Measurements from ENCODE around the gene USP13.
A peak's percentile ranks its signal among the peaks of the same experiment; 100 is the strongest.

The USP13 gene

DNA sequence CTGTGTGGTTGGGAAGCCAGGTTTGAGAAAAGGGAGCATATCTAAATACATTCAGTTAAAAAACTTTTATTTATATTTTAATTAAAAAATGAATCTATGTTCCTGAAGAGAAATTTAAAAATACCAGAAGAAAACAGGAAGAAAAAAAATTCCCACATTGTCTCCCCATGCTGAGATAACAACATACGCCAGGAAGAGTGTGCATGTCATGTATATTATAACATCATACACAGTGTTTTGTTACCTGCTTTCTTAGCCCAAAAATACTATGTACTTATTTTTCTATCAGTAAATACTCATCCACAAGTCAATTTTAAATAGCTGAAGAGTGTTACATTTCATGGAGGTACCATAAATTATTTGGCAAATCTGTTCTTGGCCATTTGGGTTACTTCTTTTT lies 18.5 kb downstream of the USP13 start:
- Histone ChIP-seq H3K36me3 (ENCODE audit: control insufficient read depth in 1 of 2, insufficient read depth in 2 of 2, low read depth in 1 of 2, low read length in 2 of 2) (no peaks in the 10 kb centered on the region), H3K14ac (ENCODE audit: low read length in 2 of 2) (no peak overlapping the region), H3K4me3 (ENCODE audit: insufficient read depth in 1 of 2, low read depth in 1 of 2, low read length in 2 of 2) (no peak overlapping the region), H2BK120ac (ENCODE audit: low read depth, low read length) (no peak overlapping the region), H2AK5ac (ENCODE audit: low read length, severe bottlenecking) (no peak overlapping the region), H3K27me3 (ENCODE audit: control insufficient read depth in 1 of 2, insufficient read depth in 1 of 2, low read length in 2 of 2) (no peaks in the 10 kb centered on the region), H2AFZ (ENCODE audit: low read depth, low read length) (no peak overlapping the region), H3K18ac (ENCODE audit: low read depth in 1 of 2, low read length in 2 of 2) (no peak overlapping the region), H3K23ac (ENCODE audit: low read length in 2 of 2) (no peak overlapping the region), H3K79me1 (replicated peaks; ENCODE audit: low read length, poor library complexity, severe bottlenecking) (peaks cover 7% of the 10 kb centered on the region), H2BK12ac (ENCODE audit: low read length in 2 of 2) (no peak overlapping the region), H4K91ac (ENCODE audit: low read length) (no peak overlapping the region), H2BK5ac (ENCODE audit: low read depth, low read length, poor library complexity, severe bottlenecking) (no peak overlapping the region), H3K27ac (ENCODE audit: low read length, poor library complexity, severe bottlenecking) (no peak overlapping the region), H3K4ac (ENCODE audit: low read depth in 1 of 2, low read length in 2 of 2) (no peak overlapping the region), H4K8ac (ENCODE audit: low read length) (no peak overlapping the region), H3K9ac (ENCODE audit: low read length) (no peak overlapping the region), H3K9me3 (ENCODE audit: control insufficient read depth, low read length) (no peaks in the 10 kb centered on the region), H2BK15ac (ENCODE audit: low read depth, poor library complexity, severe bottlenecking) (no peak overlapping the region), H3K4me1 (ENCODE audit: control insufficient read depth, insufficient read depth, low read depth, low read length) (peaks cover 13% of the 10 kb centered on the region), H3K4me2 (ENCODE audit: low read length, poor library complexity, severe bottlenecking) (no peak overlapping the region)
- no CpG with 5 or more reads among the region's 1 CpG for WGBS
- no peak for DNase-seq

DNA sequence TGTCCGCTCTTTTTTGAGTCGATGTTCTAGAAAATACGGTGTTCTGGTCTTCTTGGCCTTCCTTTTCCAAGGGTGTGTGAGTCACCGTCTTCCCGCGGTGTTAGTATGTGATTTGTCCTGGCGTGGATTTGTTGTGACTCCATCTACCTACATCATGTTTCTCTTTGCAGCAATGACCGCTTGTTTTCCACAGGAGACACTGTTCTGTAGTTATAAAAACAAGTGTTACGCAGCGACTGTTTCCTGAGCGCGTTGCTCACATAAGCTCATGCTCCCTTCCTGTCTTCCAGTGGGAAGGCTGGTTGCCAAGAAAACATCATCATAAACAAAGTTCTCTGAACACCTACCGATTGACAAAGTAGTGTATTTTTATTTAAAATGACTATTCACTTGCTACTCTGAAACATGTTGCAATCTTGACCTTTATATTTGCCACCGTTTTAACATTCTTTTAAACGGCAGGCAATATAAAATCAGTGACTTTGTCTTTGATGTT lies 19.0 kb downstream of the USP13 start:
- Histone ChIP-seq H3K36me3 (ENCODE audit: control insufficient read depth in 1 of 2, insufficient read depth in 2 of 2, low read depth in 1 of 2, low read length in 2 of 2) (no peaks in the 10 kb centered on the region), H2AK5ac (ENCODE audit: low read length, severe bottlenecking) (no peak overlapping the region), H2BK5ac (ENCODE audit: low read depth, low read length, poor library complexity, severe bottlenecking) (no peak overlapping the region), H3K4me2 (ENCODE audit: low read length, poor library complexity, severe bottlenecking) (peak overlapping the region; percentile 40), H2BK15ac (ENCODE audit: low read depth, poor library complexity, severe bottlenecking) (no peak overlapping the region), H3K18ac (ENCODE audit: low read depth in 1 of 2, low read length in 2 of 2) (no peak overlapping the region), H3K9ac (ENCODE audit: low read length) (no peak overlapping the region), H3K79me1 (replicated peaks; ENCODE audit: low read length, poor library complexity, severe bottlenecking) (peaks cover 7% of the 10 kb centered on the region), H3K27ac (ENCODE audit: low read length, poor library complexity, severe bottlenecking) (peak overlapping the region; percentile 8), H2BK12ac (ENCODE audit: low read length in 2 of 2) (no peak overlapping the region), H3K27me3 (ENCODE audit: control insufficient read depth in 1 of 2, insufficient read depth in 1 of 2, low read length in 2 of 2) (no peaks in the 10 kb centered on the region), H3K9me3 (ENCODE audit: control insufficient read depth, low read length) (no peaks in the 10 kb centered on the region), H4K91ac (ENCODE audit: low read length) (no peak overlapping the region), H2AFZ (ENCODE audit: low read depth, low read length) (no peak overlapping the region), H2BK120ac (ENCODE audit: low read depth, low read length) (no peak overlapping the region), H3K4ac (ENCODE audit: low read depth in 1 of 2, low read length in 2 of 2) (no peak overlapping the region), H3K4me3 (ENCODE audit: insufficient read depth in 1 of 2, low read depth in 1 of 2, low read length in 2 of 2) (no peak overlapping the region), H4K8ac (ENCODE audit: low read length) (no peak overlapping the region), H3K4me1 (ENCODE audit: control insufficient read depth, insufficient read depth, low read depth, low read length) (peaks cover 11% of the 10 kb centered on the region), H3K23ac (ENCODE audit: low read length in 2 of 2) (no peak overlapping the region), H3K14ac (ENCODE audit: low read length in 2 of 2) (no peak overlapping the region)
- WGBS = 92% methylated on average over 14 of the region's 15 CpGs
- DNase-seq = peak; percentile 79

DNA sequence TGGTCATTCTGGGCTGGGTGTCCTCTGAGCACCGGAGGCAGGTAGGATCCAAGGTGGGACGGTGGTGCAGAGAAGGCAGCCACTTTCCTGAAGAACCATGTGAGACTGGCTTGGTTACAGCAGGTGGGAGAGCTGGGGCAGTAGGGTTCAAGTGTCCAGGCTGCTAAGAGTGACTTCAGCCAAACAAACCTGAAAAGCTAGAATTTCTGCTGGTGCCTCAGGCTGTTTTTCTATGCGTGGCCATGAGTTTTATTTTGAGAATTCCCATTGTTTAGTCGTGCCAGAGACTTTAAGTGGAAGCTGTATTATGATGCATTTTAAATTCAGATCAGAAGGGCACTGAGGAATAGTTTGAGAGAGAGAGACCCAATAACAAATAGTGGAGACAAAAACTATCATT lies 20.1 kb downstream of the USP13 start:
- H3K4me1 ChIP-seq (ENCODE audit: control insufficient read depth, insufficient read depth, low read depth, low read length) = peaks cover 11% of the 10 kb centered on the region
- H2BK120ac ChIP-seq (ENCODE audit: low read depth, low read length) = no peak overlapping the region
- H3K23ac ChIP-seq (ENCODE audit: low read length in 2 of 2) = no peak overlapping the region
- no peak overlapping the region for H3K9ac ChIP-seq (ENCODE audit: low read length)
- H3K27me3 ChIP-seq (ENCODE audit: control insufficient read depth in 1 of 2, insufficient read depth in 1 of 2, low read length in 2 of 2) = no peaks in the 10 kb centered on the region
- H3K4me2 ChIP-seq (ENCODE audit: low read length, poor library complexity, severe bottlenecking) = no peak overlapping the region
- no peak overlapping the region for H4K8ac ChIP-seq (ENCODE audit: low read length)
- no peak overlapping the region for H4K91ac ChIP-seq (ENCODE audit: low read length)
- no peak overlapping the region for H2BK5ac ChIP-seq (ENCODE audit: low read depth, low read length, poor library complexity, severe bottlenecking)
- H2AK5ac ChIP-seq (ENCODE audit: low read length, severe bottlenecking) = no peak overlapping the region
- H3K14ac ChIP-seq (ENCODE audit: low read length in 2 of 2) = no peak overlapping the region
- H3K4ac ChIP-seq (ENCODE audit: low read depth in 1 of 2, low read length in 2 of 2) = no peak overlapping the region
- no peak overlapping the region for H2BK12ac ChIP-seq (ENCODE audit: low read length in 2 of 2)
- DNase-seq = no peak
- no peak overlapping the region for H3K18ac ChIP-seq (ENCODE audit: low read depth in 1 of 2, low read length in 2 of 2)
- no peaks in the 10 kb centered on the region for H3K9me3 ChIP-seq (ENCODE audit: control insufficient read depth, low read length)
- no peak overlapping the region for H3K27ac ChIP-seq (ENCODE audit: low read length, poor library complexity, severe bottlenecking)
- no peak overlapping the region for H2BK15ac ChIP-seq (ENCODE audit: low read depth, poor library complexity, severe bottlenecking)
- peaks cover 6% of the 10 kb centered on the region for H3K79me1 ChIP-seq (replicated peaks; ENCODE audit: low read length, poor library complexity, severe bottlenecking)
- no peak overlapping the region for H3K4me3 ChIP-seq (ENCODE audit: insufficient read depth in 1 of 2, low read depth in 1 of 2, low read length in 2 of 2)
- no peaks in the 10 kb centered on the region for H3K36me3 ChIP-seq (ENCODE audit: control insufficient read depth in 1 of 2, insufficient read depth in 2 of 2, low read depth in 1 of 2, low read length in 2 of 2)
- WGBS = 78% methylated on average over 4 of the region's 4 CpGs
- no peak overlapping the region for H2AFZ ChIP-seq (ENCODE audit: low read depth, low read length)

- no peak overlapping the region for H4K91ac ChIP-seq (ENCODE audit: low read length)
- no peak overlapping the region for H3K18ac ChIP-seq (ENCODE audit: low read depth in 1 of 2, low read length in 2 of 2)
- H3K9ac ChIP-seq (ENCODE audit: low read length) = no peak overlapping the region
- peak overlapping the region; percentile 80 for H2AK5ac ChIP-seq (ENCODE audit: low read length, severe bottlenecking)
- no peaks in the 10 kb centered on the region for H3K27me3 ChIP-seq (ENCODE audit: control insufficient read depth in 1 of 2, insufficient read depth in 1 of 2, low read length in 2 of 2)
- WGBS = 98% methylated on average over 8 of the region's 8 CpGs
- no peak overlapping the region for H2AFZ ChIP-seq (ENCODE audit: low read depth, low read length)
- no peak overlapping the region for H3K4me3 ChIP-seq (ENCODE audit: insufficient read depth in 1 of 2, low read depth in 1 of 2, low read length in 2 of 2)
- H3K4me1 ChIP-seq (ENCODE audit: control insufficient read depth, insufficient read depth, low read depth, low read length) = peaks cover 11% of the 10 kb centered on the region
- no peaks in the 10 kb centered on the region for H3K36me3 ChIP-seq (ENCODE audit: control insufficient read depth in 1 of 2, insufficient read depth in 2 of 2, low read depth in 1 of 2, low read length in 2 of 2)
- H2BK12ac ChIP-seq (ENCODE audit: low read length in 2 of 2) = no peak overlapping the region
- peak overlapping the region; percentile 75 for H4K8ac ChIP-seq (ENCODE audit: low read length)
- no peak overlapping the region for H3K14ac ChIP-seq (ENCODE audit: low read length in 2 of 2)
- no peak overlapping the region for H2BK15ac ChIP-seq (ENCODE audit: low read depth, poor library complexity, severe bottlenecking)
- H3K9me3 ChIP-seq (ENCODE audit: control insufficient read depth, low read length) = no peaks in the 10 kb centered on the region
- DNase-seq = no peak
- H3K4me2 ChIP-seq (ENCODE audit: low read length, poor library complexity, severe bottlenecking) = no peak overlapping the region
- H3K27ac ChIP-seq (ENCODE audit: low read length, poor library complexity, severe bottlenecking) = no peak overlapping the region
- no peak overlapping the region for H3K4ac ChIP-seq (ENCODE audit: low read depth in 1 of 2, low read length in 2 of 2)
- no peak overlapping the region for H3K23ac ChIP-seq (ENCODE audit: low read length in 2 of 2)
- peaks cover 6% of the 10 kb centered on the region for H3K79me1 ChIP-seq (replicated peaks; ENCODE audit: low read length, poor library complexity, severe bottlenecking)
- H2BK120ac ChIP-seq (ENCODE audit: low read depth, low read length) = no peak overlapping the region
- no peak overlapping the region for H2BK5ac ChIP-seq (ENCODE audit: low read depth, low read length, poor library complexity, severe bottlenecking)
Measured at GRCh38 chr3:179673523-179673922, 20.7 kb downstream of the USP13 start.

All from mesenchymal stem cell (in vitro differentiated cells and primary cell).